CD4-positive, alpha-beta T cell treated with Interleukin-21 for 1 hour (primary cell): ENCODE data around the gene LHX6.

ENCODE experiments used
- DNase-seq: peaks from one replicate; pipeline ENCODE4 v3.0.0-alpha.2; 2020

Gene LHX6

GRCh38 chr9:122234022-122234748 lies 5.4 kb upstream of the LHX6 start:
- DNase-seq = no peak

- DNase-seq = no peak
These were observed 4.1 kb upstream of the LHX6 start for GRCh38 chr9:122232796-122233306.

GRCh38 chr9:122229485-122229837 lies 704 bp upstream of the LHX6 start:
- DNase-seq = no peak

- DNase-seq = no peak
These were observed 578 bp downstream of the LHX6 start for GRCh38 chr9:122228191-122228567.

GRCh38 chr9:122227575-122227900 lies 1.2 kb downstream of the LHX6 start:
- DNase-seq = no peak

GRCh38 chr9:122226758-122227574 lies 1.8 kb downstream of the LHX6 start:
- DNase-seq = no peak

DNA sequence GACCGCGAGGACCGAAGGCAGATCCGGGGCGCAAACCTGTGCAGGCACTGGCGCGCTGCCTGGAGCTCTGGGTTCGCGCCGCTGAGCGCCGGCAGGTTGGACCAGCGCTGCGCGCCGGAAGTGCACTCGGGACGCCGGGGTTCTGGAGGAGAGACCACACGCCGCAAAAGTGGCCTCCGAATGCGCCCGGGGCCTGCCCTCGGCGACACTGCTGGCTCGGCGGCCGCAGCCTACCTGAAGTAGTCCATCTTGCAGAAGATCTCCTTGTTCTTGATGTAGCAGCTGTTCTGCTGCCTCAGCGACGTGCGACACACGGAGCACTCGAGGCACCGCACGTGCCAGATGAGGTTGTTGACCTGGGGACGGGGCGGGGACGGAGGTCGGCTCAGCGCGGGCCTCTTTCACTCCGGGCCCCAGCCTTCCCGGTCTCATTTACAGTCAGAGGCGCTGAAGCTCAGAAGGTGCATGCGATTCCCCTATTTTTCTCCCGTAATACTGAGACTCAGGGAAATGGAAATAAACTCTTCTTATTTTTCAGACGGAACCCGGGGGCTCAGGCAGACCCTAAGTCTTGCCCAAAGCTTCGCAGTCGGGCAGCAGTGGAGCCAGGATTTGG lies 2.5 kb downstream of the LHX6 start:
- no peak for DNase-seq

DNA sequence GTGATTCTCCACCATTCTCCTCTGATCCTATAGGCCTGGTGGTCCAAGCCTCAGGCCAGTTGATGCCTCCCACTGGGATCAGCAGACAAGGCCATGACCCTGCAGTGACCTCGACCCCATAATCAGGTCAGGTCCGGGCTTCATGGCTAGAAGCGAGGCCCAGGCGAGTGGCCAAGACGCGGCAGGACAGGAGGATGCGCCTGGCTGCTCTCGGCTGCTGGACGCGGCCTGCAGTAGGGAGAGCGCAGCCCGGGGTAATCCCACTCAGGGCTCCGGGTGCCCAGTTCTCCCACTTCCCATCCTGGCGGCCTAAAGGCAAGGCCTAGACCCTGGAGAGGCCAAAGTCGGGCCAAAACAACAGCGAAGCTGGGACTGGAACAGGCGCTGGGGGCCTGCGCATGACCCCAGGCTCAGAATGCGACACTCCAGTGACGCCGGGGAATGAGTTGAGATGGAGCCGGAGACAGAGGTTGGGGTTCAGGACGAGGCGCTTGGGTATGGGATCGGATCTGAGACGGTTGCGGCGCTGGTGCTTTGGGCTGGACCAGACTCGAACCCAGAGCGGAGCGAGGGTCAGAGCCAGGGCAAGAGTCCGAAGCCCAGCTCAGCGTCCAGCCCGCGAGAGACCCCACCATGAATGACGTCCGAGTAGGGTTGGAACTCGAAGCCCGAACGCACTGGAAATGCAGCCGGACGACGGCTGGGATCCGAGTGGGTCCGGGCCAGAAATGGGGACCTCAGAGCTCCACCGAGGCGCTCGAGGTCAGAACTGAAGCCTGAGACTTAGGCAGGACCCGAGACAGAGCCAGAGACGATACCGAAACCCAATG lies 3.2 kb downstream of the LHX6 start:
- DNase-seq = no peak

- no peak for DNase-seq
These were observed 5.3 kb downstream of the LHX6 start for GRCh38 chr9:122223435-122223834.

DNA sequence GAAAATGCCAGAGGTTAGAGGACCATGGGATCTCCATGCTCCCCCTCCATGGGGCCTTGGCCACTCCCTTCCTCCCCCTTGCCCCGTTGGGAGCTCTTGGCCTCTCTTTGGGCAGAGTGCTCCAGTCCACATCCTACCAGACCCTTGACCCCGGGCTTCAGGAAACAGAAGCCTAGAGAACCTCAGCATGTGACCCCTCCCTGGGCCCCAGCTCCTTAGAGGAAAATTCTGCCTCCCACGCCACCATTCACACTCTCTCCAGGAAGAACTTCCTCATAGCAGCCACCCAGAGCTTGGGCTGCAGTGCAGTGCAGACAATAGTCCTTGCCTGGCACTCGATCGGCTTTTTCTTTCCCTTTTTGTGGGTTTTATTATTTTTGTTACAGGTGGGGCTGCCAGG lies 6.0 kb downstream of the LHX6 start:
- DNase-seq = no peak

GRCh38 chr9:122221183-122221811 lies 7.5 kb downstream of the LHX6 start:
- no peak for DNase-seq

GRCh38 chr9:122220673-122221182 lies 8.0 kb downstream of the LHX6 start:
- no peak for DNase-seq

GRCh38 chr9:122219856-122220672 lies 8.7 kb downstream of the LHX6 start:
- no peak for DNase-seq

GRCh38 chr9:122218935-122219855 lies 9.6 kb downstream of the LHX6 start:
- no peak for DNase-seq

GRCh38 chr9:122218071-122218934 lies 10.5 kb downstream of the LHX6 start:
- DNase-seq = no peak

DNA sequence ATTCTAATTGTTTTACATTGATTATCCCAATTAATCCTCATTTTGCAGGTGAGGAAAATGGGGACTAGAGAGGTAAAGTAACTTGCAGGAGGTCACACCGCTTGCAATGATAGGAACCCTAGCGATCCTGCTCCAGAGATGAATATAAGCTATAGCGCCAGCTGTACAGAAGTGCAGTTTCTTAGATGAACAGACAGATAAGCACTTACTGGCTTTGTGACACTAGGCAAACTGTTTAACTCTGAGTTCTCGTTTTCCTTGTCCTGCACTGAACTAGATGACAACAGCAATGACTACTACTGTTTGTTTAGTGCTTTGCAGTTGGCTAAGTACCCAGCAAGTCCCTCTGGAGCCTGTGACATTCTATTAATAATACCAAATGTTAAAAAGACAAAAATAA lies 11.1 kb downstream of the LHX6 start:
- DNase-seq = no peak

- DNase-seq = no peak
These were observed 11.8 kb downstream of the LHX6 start for GRCh38 chr9:122216798-122217418.

DNA sequence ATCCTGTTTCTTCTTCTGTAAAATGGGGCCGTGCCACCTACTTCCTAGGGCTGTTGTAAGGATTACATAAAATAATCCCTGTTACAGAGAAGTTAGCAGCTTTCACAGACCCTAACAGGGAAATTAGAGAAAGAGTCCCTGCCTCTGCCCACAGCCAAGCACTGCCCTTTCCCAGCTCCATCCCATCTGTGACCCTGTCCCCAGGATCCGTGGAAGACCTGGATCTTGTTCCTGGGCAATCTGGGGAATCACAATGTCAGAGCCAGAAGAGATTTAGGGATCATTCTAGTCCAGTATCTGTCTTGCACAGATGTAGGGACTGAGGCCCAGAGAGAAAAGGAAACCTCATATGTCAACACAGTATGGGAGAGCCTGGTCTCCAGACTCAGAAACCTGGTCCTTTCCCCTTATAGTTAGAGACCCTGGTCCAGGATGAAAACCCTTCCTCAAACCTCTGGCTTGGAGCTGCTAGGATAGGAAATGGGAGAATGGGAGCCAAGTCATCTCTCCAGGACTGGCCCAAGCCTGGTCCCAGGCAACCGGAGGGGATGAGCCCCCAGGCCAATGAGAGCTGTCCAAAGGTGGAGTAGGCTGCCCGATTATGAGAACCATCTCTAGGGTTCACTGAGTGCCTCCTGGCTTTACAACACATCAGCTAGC lies 12.5 kb downstream of the LHX6 start:
- DNase-seq = no peak
